GM10266 (cell line): ENCODE measurements around the gene FAM184A.

ENCODE experiments used
- DNase-seq: peaks from one replicate; pipeline ENCODE4 v3.0.0; 2012; ENCODE audit errors: extremely low spot score
- CTCF ChIP-seq: IDR thresholded peaks from 2 replicates; pipeline ENCODE4 v1.5.1; 2012; ENCODE audit warnings: mild to moderate bottlenecking, low read depth; ENCODE audit not compliant: control insufficient read depth, insufficient read depth; ENCODE audit errors: missing control alignments

The FAM184A gene

GRCh38 chr6:118992186-118992795, 86.2 kb downstream of the FAM184A start:
- no peak for DNase-seq
- no peak for TF ChIP-seq CTCF

GRCh38 chr6:118986312-118986711, 92.2 kb downstream of the FAM184A start:
- no peak for DNase-seq
- TF ChIP-seq CTCF: no peak

GRCh38 chr6:118985123-118985830, 93.2 kb downstream of the FAM184A start:
- DNase-seq: no peak

GRCh38 chr6:118984342-118984741, 94.1 kb downstream of the FAM184A start:
- no peak for TF ChIP-seq CTCF
- no peak for DNase-seq

More at GRCh38 chr6:118985123-118985830, 93.2 kb downstream of the FAM184A start:
- no peak for TF ChIP-seq CTCF

GRCh38 chr6:118982575-118982911, 95.9 kb downstream of the FAM184A start:
- DNase-seq: no peak
- no peak for TF ChIP-seq CTCF

- TF ChIP-seq CTCF: no peak
- DNase-seq: no peak
Observed at GRCh38 chr6:118981884-118982574, 96.4 kb downstream of the FAM184A start.

GRCh38 chr6:118980063-118980462, 98.4 kb downstream of the FAM184A start:
- no peak for TF ChIP-seq CTCF
- DNase-seq: no peak
